ENCODE measurements around the gene TCIRG1.

DNA sequence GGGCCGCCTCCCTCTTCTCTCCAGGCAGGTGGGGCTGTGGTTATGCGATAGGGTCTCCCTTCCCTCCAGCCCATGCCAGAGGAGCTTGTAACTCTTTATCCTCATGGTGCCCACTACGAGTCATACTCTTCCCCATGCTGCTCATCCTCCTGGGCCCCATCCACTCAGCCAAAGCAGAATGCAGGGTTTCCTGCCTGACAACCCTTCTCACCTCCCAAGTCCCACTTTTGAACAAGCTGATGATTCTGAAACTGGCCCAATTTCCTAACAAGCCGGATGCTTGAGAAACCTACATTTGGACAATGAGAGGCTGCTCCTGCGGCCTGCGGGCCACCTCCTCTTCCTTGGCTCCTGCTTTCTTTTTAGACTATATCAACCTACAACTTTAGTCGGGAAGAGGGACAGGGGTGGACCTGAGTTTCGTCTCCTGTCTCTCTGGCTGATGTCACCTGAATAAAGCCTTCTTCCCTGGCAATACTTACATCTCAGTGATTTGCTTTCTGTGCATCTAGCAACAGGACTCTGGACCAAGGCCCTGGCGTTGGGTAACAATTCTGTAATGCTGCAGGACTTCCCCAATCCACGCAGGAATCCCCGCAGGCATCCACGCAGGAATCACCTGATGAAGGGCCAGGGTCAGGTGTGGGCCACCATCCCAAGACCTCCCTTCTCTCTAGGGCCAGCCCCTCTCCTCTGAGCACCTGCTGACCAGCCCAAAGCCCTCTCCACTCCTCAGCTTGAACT, 9.9 kb upstream of the TCIRG1 start:
- TF ChIP-seq POLR2A (IDR thresholded peaks at IDR 0.05), result no peak
- TF ChIP-seq, protein P1, sequence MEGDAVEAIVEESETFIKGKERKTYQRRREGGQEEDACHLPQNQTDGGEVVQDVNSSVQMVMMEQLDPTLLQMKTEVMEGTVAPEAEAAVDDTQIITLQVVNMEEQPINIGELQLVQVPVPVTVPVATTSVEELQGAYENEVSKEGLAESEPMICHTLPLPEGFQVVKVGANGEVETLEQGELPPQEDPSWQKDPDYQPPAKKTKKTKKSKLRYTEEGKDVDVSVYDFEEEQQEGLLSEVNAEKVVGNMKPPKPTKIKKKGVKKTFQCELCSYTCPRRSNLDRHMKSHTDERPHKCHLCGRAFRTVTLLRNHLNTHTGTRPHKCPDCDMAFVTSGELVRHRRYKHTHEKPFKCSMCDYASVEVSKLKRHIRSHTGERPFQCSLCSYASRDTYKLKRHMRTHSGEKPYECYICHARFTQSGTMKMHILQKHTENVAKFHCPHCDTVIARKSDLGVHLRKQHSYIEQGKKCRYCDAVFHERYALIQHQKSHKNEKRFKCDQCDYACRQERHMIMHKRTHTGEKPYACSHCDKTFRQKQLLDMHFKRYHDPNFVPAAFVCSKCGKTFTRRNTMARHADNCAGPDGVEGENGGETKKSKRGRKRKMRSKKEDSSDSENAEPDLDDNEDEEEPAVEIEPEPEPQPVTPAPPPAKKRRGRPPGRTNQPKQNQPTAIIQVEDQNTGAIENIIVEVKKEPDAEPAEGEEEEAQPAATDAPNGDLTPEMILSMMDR (IDR thresholded peaks at IDR 0.05 in 4 of 5, conservative IDR thresholded peaks at IDR 0.05 in 1 of 5), result no peak
